Brain microvascular endothelial cell (primary cell): ENCODE measurements around the gene DCST1.

ENCODE experiments used
- DNase-seq: peaks from one replicate; pipeline ENCODE4 v3.0.0-alpha.2; 2020
- H3K27ac ChIP-seq: fragments of 250-450 bp; sonication (Bioruptor Pico); 2 replicates; pipeline ENCODE4 v1.5.1; 2020; ENCODE audit warnings: mild to moderate bottlenecking, moderate library complexity
- H3K27me3 ChIP-seq: fragments of 250-450 bp; sonication (Bioruptor Pico); replicated peaks from 2 replicates; pipeline ENCODE4 v1.5.1; 2020; ENCODE audit warnings: mild to moderate bottlenecking
- H3K36me3 ChIP-seq: fragments of 250-450 bp; sonication (Bioruptor Pico); replicated peaks from 2 replicates; pipeline ENCODE4 v1.5.1; 2020; ENCODE audit warnings: mild to moderate bottlenecking
- H3K4me3 ChIP-seq: 2 replicates; pipeline ENCODE4 v1.5.1; 2011; ENCODE audit warnings: low read depth, mild to moderate bottlenecking, control low read depth, low read length, moderate library complexity
- in situ Hi-C: cut with HindIII; loops from 2 replicates; pipeline ENCODE4 v1.10.0; 2017; ENCODE audit warnings: low sequenced_read_pairs, low pct_ligation_motif_present
- TF ChIP-seq, protein P1 (sequence below): IDR thresholded peaks from 2 replicates; pipeline ENCODE4 v1.5.1; 2011; ENCODE audit warnings: low read depth, mild to moderate bottlenecking, moderate library complexity, low read length, control low read depth, inconsistent platforms; ENCODE audit errors: missing control alignments

Gene DCST1

DNA sequence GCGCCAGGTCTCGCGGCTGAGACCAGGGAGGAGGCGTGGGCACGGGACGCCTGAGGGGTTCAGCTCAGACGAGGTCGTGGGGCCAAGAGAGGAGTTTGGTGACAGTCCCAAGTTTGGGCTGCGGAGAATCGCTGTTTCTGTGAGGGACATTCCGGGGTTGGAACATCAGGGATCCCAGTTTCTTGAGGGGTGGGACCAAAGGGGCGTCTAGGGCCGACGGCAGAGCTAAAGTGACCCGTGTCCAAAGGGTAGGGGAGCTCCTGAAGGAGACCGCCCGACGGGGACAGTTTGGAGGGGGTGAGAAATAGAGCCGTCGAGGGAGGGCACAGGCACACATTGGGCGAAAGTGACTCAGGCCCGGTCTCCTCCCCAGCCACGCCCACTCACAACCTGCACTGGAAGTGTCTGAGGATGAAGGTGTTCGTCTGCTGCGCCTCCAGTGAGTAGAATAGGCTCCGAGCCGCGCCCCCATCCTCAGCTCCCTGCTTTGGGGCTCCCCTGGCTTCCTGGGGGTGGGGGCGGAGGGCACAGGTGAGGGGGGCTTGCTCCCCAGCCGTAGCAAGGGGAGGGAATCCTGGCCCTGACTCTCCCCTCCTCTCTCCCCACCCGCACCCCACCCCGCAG lies 52.0 kb downstream of the DCST1 start:
- Histone ChIP-seq H3K27me3 (peaks cover 27% of the 10 kb centered on the region), H3K27ac (no peak overlapping the region), H3K36me3 (no peaks in the 10 kb centered on the region), H3K4me3 (peak overlapping the region; percentile 76)
- TF ChIP-seq, protein P1, sequence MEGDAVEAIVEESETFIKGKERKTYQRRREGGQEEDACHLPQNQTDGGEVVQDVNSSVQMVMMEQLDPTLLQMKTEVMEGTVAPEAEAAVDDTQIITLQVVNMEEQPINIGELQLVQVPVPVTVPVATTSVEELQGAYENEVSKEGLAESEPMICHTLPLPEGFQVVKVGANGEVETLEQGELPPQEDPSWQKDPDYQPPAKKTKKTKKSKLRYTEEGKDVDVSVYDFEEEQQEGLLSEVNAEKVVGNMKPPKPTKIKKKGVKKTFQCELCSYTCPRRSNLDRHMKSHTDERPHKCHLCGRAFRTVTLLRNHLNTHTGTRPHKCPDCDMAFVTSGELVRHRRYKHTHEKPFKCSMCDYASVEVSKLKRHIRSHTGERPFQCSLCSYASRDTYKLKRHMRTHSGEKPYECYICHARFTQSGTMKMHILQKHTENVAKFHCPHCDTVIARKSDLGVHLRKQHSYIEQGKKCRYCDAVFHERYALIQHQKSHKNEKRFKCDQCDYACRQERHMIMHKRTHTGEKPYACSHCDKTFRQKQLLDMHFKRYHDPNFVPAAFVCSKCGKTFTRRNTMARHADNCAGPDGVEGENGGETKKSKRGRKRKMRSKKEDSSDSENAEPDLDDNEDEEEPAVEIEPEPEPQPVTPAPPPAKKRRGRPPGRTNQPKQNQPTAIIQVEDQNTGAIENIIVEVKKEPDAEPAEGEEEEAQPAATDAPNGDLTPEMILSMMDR = no peak
- in situ Hi-C loops = no loop called here
- peak; percentile 22 for DNase-seq

DNA sequence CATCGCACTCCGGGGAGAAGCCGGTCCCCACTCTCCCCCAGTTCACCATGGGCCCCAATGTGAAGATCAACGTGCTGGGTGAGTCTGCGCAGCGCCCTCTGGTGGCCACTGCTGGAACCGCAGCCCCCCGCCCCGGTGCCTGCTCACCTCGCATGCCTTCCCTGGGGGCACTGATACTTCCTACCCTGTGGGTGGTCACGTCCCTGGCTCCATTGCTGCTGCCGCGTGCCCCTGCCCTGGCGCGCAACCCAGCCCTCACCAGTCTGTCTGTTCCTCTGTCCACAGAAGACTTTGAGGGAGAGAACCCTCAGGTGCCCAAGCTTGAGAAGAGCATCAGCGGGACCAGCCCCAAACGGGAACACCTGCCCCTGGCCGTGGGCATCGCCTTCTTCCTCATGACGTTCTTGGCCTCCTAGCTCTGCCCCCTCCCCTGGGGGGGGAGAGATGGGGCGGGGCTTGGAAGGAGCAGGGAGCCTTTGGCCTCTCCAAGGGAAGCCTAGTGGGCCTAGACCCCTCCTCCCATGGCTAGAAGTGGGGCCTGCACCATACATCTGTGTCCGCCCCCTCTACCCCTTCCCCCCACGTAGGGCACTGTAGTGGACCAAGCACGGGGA lies 52.6 kb downstream of the DCST1 start:
- H3K4me3 ChIP-seq = no peak overlapping the region
- in situ Hi-C loops = no loop called here
- peaks cover 21% of the 10 kb centered on the region for H3K27me3 ChIP-seq
- peak; percentile 41 for DNase-seq
- TF ChIP-seq, protein P1 = peak; percentile 94
- H3K36me3 ChIP-seq = no peaks in the 10 kb centered on the region
- no peak overlapping the region for H3K27ac ChIP-seq

DNA sequence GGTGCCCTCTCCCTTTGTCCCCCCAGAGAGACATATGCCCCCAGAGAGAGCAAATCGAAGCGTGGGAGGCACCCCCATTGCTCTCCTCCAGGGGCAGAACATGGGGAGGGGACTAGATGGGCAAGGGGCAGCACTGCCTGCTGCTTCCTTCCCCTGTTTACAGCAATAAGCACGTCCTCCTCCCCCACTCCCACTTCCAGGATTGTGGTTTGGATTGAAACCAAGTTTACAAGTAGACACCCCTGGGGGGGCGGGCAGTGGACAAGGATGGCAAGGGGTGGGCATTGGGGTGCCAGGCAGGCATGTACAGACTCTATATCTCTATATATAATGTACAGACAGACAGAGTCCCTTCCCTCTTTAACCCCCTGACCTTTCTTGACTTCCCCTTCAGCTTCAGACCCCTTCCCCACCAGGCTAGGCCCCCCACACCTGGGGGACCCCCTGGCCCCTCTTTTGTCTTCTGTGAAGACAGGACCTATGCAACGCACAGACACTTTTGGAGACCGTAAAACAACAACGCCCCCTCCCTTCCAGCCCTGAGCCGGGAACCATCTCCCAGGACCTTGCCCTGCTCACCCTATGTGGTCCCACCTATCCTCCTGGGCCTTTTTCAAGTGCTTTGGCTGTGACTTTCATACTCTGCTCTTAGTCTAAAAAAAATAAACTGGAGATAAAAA lies 53.4 kb downstream of the DCST1 start:
- Histone ChIP-seq H3K4me3 (no peak overlapping the region), H3K36me3 (no peaks in the 10 kb centered on the region), H3K27ac (no peak overlapping the region), H3K27me3 (peaks cover 16% of the 10 kb centered on the region)
- in situ Hi-C loops = no loop called here
- TF ChIP-seq, protein P1 = peak; percentile 36
- no peak for DNase-seq

DNA sequence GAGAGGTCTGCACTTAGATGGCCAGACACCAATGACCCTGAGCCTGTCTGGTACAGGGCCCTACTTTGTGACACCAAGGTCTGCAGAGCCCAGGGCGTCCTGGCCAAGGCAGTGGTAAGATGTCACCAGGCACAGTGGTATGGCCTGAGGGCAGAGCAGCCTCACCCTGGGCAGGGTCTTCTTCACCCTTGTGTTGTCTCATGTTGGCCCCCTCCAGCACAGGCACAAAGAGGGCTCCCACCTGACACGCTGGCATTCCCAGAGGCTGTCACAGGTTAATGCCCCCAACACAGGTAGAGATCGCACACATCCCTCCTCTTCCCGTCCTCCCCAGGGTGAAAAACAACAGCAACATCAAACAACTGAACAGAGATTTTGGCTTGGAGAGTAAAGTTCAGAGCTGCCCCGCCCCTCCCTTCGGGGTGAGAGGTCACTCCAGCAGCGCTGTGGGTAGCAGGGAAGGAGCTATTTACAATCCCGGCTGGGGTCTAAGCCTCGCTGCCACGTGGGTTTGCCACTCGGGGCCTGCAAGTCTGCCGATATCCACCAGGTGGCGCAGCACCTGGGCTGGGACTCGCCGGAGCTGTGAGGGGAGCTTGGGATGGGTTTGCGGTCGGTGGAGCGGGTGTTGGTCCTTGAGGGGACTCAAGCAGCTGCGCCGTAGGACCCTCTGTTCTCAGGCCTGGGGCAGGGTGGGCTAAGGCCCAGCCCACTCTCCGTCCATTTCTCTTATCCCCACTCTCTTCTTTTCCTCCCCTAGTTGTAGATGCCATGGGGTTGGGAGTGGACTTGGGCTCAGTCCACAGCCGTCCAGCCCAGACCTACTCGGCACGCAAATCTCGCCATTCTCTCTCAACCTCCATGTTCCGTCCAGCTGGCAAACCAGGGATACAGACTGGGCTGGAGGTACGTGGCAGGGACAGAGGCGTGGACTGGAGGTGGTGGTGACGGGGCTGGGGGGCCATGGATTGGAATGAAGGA lies 57.7 kb downstream of the DCST1 start:
- no peak overlapping the region for H3K4me3 ChIP-seq
- in situ Hi-C loops = no loop called here

DNA sequence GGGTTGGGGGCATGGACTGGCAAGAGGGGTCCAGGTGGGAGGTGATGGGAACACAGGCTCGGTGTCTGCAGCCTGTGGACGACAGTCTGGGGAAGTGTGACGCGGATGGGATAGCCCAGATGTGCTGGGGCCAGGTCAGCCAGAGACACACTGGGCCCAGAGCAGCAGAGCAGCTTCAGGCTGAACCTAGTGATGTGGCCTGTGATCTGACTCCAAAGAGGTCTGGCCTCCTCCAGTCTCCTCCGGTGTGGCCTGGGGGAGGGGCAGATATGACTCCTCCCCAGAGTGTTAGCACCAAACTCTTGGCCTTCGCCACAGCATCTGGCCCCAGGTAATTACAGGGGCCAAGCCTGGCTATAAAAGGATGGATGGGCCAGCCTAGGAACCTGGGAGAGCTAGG lies 58.5 kb downstream of the DCST1 start:
- H3K4me3 ChIP-seq = no peak overlapping the region
- H3K27ac ChIP-seq = no peak overlapping the region
- TF ChIP-seq, protein P1 = no peak
- H3K36me3 ChIP-seq = no peaks in the 10 kb centered on the region
- no peak for DNase-seq
- in situ Hi-C loops = no loop called here
- H3K27me3 ChIP-seq = peaks cover 10% of the 10 kb centered on the region

More for the DNA sequence above, 57.7 kb downstream of the DCST1 start:
- TF ChIP-seq, protein P1 = peak; percentile 99
- Histone ChIP-seq H3K36me3 (no peaks in the 10 kb centered on the region), H3K27me3 (peaks cover 8% of the 10 kb centered on the region), H3K27ac (no peak overlapping the region)
- DNase-seq = peak; percentile 48
